ENCODE measurements around the gene CCDC27.
"Not testable (repeated sequence)": the region's sequence is repeated elsewhere in the genome, so short reads cannot be mapped to it uniquely, and the experiment has no call there.

CCDC27 gene

DNA sequence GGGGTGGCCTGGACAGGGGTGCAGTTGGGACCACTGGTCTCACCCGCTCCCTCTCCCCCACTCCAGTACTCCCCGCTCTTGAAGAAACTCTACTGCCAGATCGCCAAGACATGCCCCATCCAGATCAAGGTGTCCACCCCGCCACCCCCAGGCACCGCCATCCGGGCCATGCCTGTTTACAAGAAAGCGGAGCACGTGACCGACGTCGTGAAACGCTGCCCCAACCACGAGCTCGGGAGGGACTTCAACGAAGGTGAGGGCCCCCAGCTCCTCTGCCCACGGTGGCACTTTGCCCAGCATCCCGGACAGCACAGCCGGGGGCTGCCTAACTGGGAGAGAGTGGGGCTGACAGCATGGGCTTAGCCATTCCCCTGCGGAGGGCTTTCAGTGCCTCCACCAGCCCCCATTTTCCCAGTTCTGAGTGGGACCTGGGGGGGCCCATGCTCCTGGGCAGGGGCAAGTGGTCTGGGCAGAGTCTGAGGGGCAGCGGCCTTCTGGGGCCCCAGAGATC is 30.2 kb upstream of the CCDC27 start:
- no peak for DNase-seq

DNA sequence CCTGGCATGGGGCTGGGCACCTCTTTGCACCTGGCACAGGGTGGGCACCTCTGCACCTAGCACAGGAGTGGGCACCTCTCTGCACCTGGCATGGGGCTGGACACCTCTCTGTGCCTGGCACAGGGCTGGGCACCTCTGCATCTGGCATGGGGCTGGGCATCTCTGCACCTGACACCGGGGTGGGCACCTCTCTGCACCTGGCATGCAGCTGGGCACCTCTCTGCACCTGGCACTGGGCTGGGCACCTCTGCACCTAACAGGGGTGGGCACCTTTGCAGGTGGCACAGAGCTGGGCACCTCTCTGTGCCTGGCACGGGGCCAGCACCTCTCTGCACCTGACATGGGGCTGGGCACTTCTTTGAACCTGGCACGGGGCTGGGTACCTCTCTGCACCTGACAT is 29.4 kb upstream of the CCDC27 start:
- DNase-seq, result no peak

DNA sequence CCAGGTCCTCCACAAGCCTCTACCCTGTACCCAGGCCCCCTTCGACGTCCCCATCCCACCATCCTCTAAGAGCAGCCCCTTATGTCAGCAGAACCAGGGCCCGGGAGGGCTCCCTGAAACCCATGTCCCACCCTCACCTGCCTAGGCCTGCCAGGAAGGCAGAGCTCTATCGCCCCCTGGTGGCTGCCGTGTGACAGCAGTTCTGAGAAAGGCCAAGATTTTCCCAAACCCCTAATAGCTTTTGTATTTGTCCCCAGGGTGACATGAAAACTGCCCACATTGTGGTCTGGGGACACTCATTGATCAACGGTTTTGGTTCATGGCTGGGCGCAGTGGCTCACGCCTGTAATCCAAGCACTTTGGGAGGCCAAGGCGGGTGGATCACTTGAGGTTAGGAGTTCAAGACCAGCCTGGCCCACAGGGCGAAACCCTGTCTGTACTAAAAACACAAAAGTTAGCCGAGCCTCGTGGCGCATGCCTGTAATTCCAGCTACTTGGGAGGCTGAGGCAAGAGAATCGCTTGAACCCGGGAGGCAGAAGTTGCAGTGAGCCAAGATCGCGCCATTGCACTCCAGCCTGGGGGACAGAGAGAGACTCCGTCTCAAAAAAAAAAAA is 27.7 kb upstream of the CCDC27 start:
- DNase-seq, result not testable (repeated sequence)

DNA sequence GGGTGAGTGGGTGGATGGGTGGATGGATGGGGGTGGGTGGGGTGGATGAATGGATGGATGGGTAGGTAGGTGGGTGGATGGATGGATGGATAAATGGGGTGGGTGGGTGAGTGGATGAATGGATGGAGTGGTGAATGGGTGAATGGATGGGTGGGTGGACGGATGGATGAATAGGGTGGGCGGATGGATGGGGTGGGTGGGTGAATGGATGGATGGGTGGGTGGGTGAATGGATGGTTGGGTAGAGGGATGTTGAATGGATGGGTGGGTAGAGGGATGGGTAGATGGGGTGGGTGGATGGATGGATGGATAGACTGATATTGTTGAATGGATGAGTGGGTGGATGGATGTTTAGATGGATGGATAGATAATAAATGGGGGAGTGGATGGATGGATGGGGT is 26.9 kb upstream of the CCDC27 start:
- DNase-seq, result no peak

DNA sequence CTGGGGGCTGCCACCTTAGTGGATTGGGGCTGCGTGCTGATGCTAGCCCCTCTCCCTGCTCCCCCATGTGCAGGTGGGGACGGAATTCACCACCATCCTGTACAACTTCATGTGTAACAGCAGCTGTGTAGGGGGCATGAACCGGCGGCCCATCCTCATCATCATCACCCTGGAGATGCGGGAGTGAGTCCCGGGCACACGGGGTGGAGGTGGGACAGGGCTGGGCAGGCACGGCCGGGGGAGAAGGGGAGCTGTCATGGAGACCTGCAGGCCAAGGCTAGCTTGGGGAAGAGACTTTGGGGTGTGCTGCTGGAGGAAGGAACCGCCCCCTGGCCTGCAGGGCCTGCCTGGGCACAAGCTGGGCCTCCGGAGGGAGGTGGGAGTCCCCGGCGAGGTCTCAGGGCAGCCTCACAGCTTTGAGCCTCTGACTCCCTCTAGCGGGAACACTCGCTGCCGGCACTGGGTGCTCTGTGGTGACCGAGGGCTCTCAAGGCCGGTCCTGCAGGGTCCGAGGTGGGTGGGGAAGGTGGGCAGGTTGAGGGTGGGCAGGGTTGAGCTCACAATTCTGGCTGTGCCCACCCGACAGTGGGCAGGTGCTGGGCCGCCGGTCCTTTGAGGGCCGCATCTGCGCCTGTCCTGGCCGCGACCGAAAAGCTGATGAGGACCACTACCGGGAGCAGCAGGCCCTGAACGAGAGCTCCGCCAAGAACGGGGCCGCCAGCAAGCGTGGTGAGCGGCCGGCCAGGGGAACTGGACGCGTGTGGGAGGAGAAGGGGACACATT is 25.0 kb upstream of the CCDC27 start:
- DNase-seq, result no peak

DNA sequence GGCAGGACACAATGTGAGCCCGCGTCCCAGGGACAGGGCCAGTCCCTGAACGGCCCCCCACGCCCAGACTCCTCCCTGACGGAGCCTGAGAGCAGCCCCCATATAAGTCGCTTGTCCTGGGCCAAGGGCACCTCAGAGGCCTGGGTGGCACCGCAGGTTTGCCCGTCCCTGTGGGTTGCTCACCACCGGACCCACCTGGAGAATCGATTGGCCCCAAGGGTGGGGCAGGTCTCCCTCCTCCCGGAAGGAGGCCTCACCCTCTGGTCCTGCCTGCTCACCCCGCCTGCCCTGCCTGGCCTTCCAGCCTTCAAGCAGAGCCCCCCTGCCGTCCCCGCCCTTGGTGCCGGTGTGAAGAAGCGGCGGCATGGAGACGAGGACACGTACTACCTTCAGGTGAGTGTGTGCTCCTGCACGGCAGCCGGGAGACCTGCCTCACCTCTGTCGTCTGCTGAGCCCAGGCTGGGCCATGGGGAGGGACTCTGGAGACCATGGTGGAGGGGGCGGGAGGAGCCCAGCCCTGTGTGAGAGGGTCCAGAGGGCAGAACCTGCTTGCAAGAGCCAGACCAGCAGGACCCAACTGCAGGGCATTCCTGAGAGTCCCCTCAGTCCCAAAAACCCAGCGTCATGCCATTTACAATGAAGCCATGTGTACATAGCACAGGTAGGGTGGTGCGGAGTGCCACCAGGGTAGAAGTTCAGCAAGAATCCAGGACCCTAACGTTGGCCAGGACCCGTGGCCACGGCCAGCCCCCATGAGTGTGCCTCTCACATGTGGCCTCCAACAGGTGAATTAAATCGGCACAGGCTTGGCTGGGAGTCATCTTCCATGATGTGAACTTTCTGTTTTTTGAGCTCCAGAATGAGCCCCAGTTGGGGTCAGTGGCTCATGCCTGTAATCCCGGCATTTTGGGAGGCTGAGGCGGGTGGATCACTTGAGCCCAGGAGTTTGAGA is 24.1 kb upstream of the CCDC27 start:
- DNase-seq, result no peak

DNA sequence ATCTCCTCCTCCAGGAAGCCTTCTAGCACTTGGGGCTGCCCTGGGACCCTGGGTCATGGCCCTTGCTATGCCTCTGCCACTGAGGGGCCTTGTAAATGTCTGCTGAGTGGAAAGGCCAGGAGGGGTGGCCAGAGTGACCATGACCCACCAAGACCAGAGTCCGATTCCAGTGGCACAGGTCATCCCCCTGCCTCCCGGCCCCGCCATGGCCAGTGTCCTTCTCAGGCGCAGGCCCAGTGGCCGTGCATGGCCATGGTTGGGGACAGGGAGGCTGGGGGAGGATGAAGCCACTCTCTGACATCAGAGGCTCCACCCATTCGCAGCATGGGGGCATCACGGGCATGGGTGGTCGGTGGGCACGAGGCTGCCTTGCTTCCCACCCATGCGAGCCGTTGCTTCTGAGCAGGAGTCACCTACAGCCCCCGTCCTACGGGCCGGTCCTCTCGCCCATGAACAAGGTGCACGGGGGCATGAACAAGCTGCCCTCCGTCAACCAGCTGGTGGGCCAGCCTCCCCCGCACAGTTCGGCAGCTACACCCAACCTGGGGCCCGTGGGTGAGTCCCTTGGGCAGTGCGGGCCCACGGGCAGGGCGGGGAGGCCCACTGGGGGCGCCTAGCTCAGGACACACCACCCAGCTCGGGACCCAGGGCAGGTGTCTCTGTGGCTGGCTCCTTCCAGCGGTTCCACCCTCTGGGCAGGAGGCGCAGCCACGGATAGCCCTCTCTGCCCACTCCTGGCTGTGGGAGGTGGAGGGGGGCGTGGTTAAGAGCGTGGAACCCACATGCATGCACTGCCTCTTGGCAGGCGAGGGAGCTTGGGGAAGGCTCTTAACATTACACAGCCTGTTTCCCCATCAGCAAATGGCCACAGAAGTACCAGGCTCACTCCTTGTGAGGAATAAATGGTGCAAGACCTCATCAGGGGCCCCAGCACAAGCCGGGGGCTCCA is 22.4 kb upstream of the CCDC27 start:
- DNase-seq, result no peak

DNA sequence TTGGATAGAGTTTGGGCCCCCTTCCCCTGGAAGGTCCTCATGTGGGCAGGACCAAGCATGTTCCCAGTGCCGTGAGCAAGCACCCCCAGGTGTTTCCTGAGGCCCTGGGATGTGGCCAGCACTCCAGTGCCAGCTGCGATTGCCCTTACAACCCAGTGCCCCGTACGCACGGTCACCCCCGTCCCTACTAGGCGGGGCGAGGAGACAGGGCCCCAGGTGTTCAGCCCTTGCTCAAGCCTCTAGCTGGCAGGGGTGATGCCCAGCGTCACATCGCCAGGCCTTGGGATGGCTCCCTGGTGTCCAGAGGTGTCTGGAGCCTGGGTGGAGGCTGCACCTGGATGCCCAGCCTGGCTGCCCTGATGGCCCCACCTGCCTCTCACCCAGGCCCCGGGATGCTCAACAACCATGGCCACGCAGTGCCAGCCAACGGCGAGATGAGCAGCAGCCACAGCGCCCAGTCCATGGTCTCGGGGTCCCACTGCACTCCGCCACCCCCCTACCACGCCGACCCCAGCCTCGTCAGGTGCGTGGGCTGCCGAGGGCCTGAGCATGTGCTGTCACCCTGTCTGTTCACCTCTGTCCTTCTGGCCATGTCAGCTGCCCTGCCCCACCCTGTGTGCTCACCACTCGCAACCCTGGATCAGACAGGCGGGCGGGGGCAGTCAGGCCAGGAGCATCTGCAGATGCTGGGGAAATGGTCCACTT is 21.6 kb upstream of the CCDC27 start:
- no peak for DNase-seq

DNA sequence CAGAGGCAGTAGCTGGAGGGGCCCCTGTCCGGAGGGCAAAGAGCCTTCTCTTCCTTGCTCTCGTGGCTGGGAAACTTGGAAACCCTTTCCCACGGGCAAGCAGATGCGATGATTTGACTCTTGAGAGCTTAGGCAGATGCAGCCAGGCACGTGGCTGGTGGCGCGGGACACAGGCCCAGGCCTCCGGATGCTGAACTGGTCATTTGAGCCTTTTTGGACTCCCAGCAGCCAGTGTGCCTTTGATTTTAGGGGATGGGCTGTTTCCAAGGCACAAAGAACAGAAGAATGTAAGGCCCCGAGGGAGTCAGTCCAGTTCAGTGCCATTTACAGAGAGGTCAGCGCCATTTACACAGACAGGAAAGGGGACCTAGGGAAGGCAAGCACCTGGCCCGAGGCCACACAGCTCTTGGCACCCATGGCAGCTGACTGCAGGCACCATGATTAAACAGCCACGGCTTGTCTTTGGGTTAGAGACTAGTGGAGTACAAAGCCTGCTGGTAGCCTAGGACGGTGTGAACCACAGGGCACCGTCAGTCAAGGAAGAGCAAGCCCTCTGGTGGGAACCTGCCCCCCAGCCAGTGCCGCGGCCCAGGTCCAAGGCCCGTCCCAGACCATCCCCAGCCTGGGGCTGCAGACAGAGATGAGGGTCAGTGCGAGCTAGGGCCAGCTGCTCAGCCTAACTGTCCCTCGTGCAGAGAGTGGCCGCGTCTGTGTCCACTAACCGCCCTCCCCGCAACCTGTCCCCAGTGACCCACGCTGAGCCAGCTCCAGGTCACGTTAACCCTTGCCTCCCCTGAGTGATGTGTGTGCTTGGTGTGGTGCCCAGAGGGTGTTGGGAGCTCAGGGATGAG is 20.4 kb upstream of the CCDC27 start:
- no peak for DNase-seq

DNA sequence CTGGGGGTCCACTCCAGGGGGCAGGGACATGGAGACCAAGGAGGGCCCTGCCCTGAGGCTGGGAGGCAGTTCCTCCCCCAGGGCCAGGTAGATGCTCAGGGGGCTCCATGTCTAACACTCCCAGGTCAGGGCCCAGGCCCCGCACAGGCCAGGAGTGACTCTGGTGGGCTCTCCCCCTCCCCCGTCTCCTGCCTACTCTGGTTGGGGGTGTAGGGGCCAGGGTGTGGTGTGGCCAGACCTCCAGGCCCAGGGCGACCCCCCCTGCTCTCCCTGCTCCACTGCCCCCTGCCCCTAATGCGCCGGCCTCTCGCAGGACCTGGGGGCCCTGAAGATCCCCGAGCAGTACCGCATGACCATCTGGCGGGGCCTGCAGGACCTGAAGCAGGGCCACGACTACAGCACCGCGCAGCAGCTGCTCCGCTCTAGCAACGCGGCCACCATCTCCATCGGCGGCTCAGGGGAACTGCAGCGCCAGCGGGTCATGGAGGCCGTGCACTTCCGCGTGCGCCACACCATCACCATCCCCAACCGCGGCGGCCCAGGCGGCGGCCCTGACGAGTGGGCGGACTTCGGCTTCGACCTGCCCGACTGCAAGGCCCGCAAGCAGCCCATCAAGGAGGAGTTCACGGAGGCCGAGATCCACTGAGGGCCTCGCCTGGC is 19.7 kb upstream of the CCDC27 start:
- DNase-seq, result no peak

DNA sequence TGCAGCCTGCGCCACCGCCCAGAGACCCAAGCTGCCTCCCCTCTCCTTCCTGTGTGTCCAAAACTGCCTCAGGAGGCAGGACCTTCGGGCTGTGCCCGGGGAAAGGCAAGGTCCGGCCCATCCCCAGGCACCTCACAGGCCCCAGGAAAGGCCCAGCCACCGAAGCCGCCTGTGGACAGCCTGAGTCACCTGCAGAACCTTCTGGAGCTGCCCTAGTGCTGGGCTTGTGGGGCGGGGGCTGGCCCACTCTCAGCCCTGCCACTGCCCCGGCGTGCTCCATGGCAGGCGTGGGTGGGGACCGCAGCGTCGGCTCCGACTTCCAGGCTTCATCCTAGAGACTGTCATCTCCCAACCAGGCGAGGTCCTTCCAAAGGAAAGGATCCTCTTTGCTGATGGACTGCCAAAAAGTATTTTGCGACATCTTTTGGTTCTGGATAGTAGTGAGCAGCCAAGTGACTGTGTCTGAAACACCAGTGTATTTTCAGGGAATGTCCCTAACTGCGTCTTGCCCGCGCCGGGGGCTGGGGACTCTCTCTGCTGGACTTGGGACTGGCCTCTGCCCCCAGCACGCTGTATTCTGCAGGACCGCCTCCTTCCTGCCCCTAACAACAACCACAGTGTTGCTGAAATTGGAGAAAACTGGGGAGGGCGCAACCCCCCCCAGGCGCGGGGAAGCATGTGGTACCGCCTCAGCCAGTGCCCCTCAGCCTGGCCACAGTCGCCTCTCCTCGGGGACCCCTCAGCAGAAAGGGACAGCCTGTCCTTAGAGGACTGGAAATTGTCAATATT is 19.0 kb upstream of the CCDC27 start:
- no peak for DNase-seq

DNA sequence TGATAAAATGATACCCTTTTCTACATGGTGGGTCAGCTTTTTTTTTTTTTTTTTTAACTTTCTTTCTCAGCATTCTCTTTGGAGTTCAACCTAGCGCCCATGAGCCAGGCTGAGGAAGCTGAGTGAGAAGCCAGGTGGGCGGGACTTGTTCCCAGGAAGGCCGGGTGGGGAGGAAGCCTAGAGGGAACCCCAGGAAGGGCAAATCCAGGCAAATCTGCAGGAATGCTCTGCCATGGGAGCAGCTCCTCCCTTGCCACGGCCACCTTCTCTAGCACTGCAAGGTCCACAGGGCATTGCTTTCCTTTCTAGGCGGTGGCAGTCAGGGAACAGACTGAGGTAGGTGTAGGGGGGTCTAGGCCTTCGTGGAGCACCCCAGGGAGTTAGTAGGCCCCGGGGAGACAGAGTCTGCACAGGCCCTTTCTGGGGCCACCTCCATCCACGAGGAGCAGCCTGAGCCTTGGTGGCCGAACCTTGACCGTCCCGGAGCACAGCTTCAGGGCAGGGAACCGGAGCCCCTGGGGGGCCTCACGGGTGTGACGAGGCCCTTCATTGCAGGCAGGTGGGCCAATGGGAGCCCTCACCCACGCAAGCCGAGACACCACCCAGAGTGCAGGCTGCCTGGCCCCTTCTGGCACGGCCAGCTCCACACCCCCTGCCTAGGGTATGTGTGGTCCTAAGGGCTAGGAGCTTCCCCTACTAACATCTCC is 18.2 kb upstream of the CCDC27 start:
- DNase-seq, result no peak

DNA sequence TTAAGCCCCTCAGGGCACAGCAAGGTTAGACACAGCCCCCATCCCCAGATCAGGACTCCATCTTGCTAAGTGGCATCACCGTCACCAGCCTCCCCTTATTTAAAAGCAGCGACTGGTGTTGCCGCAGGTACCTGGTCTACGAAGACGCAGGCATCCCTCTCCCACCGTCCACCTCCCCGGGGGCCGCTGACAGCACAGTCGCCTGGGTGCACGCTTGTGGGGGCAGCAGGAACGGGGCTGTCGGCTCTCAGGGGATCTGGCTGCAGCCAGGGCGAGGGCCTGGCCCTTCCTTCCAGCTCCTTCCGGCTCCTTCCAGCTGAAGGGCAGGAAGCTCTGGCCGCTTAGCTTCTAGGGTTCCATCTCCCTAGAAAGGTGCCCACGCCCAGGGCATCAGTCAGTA is 17.6 kb upstream of the CCDC27 start:
- DNase-seq, result no peak

DNA sequence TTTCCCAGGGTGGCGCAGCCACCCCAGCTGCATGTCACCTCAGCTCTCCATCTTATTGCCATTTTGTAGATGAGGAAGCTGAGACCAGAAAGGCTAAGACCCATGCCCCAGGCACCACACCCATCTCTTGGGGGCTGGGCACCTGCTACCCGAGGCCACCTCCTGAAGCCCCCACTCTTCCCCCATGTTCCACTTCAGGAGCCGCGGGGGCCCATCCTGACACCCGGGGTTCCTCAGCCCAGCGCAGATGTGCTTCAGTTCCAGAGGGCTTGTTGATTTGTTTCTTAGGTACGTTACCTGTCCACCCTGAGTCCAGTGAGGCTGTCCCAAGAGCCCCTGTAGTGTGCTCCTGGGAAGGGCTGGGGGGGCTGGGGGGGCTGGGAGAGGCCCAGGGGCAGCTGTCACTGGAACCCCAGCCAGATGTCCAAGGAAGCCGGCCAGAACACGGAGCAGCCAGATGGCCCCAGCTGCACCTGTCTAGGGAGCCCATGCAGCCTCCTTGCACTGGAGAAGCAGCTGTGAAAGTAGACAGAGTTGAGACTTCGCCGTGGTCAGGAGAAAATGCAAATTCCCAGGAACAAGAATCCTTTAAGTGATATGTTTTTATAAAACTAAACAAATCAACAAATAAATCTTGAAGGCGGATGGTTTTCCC is 17.1 kb upstream of the CCDC27 start:
- no peak for DNase-seq

DNA sequence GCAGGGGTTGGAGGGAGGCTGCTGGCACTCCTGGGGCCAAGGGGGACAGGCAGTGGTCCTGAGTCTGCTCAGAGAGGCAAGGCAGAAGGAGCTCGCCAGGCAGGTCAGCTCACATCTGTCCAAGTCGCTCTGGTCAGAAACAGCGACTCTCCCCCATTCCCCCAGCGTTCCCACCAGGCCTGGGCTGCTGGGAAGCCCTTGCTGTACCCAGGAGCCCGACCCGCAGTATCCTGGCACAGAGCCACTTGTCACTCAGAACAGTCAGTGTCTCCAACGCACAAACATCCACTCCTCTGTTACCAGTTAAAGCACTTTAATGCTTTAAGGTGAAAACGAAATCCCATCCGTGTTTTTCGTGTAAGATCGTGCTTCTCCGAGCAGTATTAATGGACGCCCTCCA is 16.6 kb upstream of the CCDC27 start:
- no peak for DNase-seq

DNA sequence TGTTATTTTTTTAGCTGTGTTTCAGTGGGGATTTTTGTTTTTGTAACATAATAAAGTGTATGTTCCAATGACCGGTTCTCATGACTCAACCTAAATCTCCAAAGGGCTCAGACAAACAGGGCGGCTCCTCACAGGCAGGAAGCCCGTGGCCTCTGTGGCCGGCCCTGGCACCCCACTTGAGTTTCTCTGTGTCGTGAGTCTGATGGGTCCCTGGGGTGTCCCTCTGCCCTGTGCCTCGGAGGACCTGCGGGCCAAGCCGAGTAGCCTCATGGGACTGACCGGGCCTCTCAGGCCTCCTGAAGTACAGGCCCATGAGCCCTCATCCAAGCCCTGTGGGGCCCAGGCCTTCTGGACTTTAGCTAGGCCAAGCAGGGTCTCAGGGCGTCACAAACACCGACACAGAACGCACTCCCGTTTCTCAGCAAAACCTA is 16.1 kb upstream of the CCDC27 start:
- DNase-seq, result no peak

DNA sequence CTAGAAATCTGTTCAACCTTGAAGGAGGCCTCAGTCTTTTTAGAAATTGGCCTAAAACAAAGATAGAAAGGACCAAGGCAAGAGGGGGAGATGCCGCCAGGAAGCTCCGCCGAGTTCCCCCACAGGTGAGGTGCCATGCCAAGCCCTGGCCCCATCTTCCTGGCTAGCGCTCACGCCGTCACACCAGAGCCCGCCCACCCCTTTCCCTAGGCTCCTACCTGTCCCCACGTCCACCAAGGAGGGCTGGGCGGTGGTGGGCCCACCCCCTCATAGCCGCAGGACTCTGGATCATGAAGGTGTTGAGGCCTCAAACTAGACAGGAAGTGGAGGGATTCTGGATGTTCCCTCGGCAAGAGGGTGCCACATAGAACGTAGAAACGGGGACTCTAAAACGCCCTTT is 15.5 kb upstream of the CCDC27 start:
- no peak for DNase-seq

DNA sequence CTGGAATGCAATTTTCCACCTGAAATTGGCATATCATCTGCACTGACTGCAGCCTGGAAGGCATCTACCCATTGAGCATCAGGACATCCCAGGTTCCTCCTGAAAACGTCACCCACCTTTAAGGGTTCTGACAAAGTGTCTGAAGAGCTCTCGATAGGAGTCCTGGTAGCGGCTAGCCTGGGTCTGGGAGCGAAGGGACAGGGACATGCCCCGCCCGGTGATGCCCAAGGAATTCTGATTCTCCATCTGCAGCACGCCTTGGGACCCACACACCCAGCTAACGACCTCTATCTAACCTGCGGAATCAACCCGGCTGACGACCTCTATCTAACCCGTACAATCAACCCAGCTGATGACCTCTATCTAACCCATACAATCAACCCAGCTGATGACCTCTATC is 13.3 kb upstream of the CCDC27 start:
- DNase-seq, result no peak

All from NCI-H510A (cell line).